GM12878 (cell line): ENCODE data around the gene ADGRV1. TPM values are rescaled to one million over a fixed set of nuclear protein-coding genes. Genes with fewer than 3 reads are reported as not detected.

ENCODE experiments used
- ATAC-seq: fragments of 200-7000 bp; cut with Tn5 transposase; 3 replicates; pipeline ENCODE4 v1.9.1; 2020; ENCODE audit warnings: mild to moderate bottlenecking, moderate library complexity
- BruUV-seq: library from RNA; stranded (reverse); fragments of 400-500 nt; replicated peaks from 2 replicates; lab custom pipeline; 2021; lab: Mats Ljungman, UMichigan
- CTCF ChIA-PET: fragments of 300-600 bp; sonication (Branson Sonifier 250); formaldehyde crosslinking; extraction: SDS; loops from one replicate; lab custom pipeline; 2021; ENCODE audit warnings: inconsistent platforms; lab: Yijun Ruan, JAX
- POLR2A ChIA-PET: fragments of 350-600 bp; formaldehyde crosslinking; extraction: SDS; loops from one replicate; lab custom pipeline; 2021; ENCODE audit warnings: inconsistent platforms; lab: Charles Lee
- RAD21 ChIA-PET: fragments of 300-600 bp; sonication (Branson Sonifier 250); formaldehyde crosslinking; loops from one replicate; lab custom pipeline; 2023; ENCODE audit warnings: antibody characterized with exemption; ENCODE audit not compliant: unreplicated experiment; lab: Charles Lee
- SMC1A ChIA-PET: fragments of 300-600 bp; sonication (Branson Sonifier 250); formaldehyde crosslinking; loops from one replicate; lab custom pipeline; 2023; ENCODE audit not compliant: unreplicated experiment, uncharacterized antibody; lab: Charles Lee
- DNase-seq: peaks from one replicate; pipeline ENCODE4 v3.0.0-alpha.2; 2011; ENCODE audit warnings: low read depth, low spot score
- FAIRE-seq: peaks from 3 replicates; lab custom pipeline; 2011; peaks lifted over from hg19 to GRCh38; lab: Jason Lieb, UNC
- H2AFZ ChIP-seq: 2 replicates; pipeline ENCODE4 v1.6.0; 2011; ENCODE audit warnings: low read depth, low read length, control low read depth; ENCODE audit not compliant: control insufficient read depth
- H3K27ac ChIP-seq: 2 replicates; pipeline ENCODE4 v1.5.1; 2011; ENCODE audit warnings: control low read depth; ENCODE audit not compliant: control insufficient read depth, insufficient read depth
- H3K27me3 ChIP-seq, 2 experiments: replicated peaks in 1 of 2; 2 replicates each; pipeline versions ENCODE4 v1.6.0 to v1.6.1; 2011; ENCODE audit warnings: low read length in 1 of 2; ENCODE audit not compliant: control insufficient read depth in 2 of 2, insufficient read depth in 2 of 2
- H3K36me3 ChIP-seq, 2 experiments: 2 replicates each; pipeline ENCODE4 v1.5.1; 2011; ENCODE audit warnings: low read length in 1 of 2; ENCODE audit not compliant: control insufficient read depth in 2 of 2, insufficient read depth in 2 of 2
- H3K4me1 ChIP-seq: 2 replicates; pipeline ENCODE4 v1.6.1; 2011; ENCODE audit warnings: mild to moderate bottlenecking, low read length, moderate library complexity, mixed read lengths; ENCODE audit not compliant: control insufficient read depth, insufficient read depth
- H3K4me2 ChIP-seq: 2 replicates; pipeline ENCODE4 v1.6.0; 2011; ENCODE audit warnings: control low read depth; ENCODE audit not compliant: control insufficient read depth, insufficient read depth
- H3K4me3 ChIP-seq: fragments of 200-600 bp; sonication (generic); 2 replicates; pipeline ENCODE4 v1.5.1; 2016
- H3K79me2 ChIP-seq: 2 replicates; pipeline ENCODE4 v1.6.0; 2011; ENCODE audit warnings: low read length; ENCODE audit not compliant: control insufficient read depth, insufficient read depth
- H3K9ac ChIP-seq: 2 replicates; pipeline ENCODE4 v1.8.0; 2011; ENCODE audit warnings: low read length, control low read depth, mixed read lengths; ENCODE audit not compliant: control insufficient read depth, insufficient read depth
- H3K9me3 ChIP-seq: replicated peaks from 3 replicates; pipeline ENCODE4 v1.5.1; 2011; ENCODE audit warnings: mild to moderate bottlenecking, low read length; ENCODE audit not compliant: control insufficient read depth, insufficient read depth
- H4K20me1 ChIP-seq: 2 replicates; pipeline ENCODE4 v1.6.0; 2011; ENCODE audit not compliant: control insufficient read depth, insufficient read depth
- CBX5 ChIP-seq: sonication (generic); IDR thresholded peaks from 2 replicates; pipeline ENCODE4 v1.6.1; 2016; ENCODE audit warnings: low read depth, moderate library complexity, mild to moderate bottlenecking, inconsistent platforms
- CEBPZ ChIP-seq: fragments of 150-350 bp; IDR thresholded peaks from 2 replicates; pipeline ENCODE4 v1.6.1; 2016; ENCODE audit warnings: low read depth, low read length
- E2F4 ChIP-seq: IDR thresholded peaks from 2 replicates; pipeline ENCODE4 v1.6.1; 2012; ENCODE audit warnings: low read depth, low read length, improper control_type of control experiment
- EED ChIP-seq: sonication (generic); IDR thresholded peaks from 2 replicates; pipeline ENCODE4 v1.6.1; 2016; ENCODE audit warnings: antibody characterized with exemption, low read depth
- IKZF1 ChIP-seq: fragments of 450-650 bp; conservative IDR thresholded peaks from 2 replicates; pipeline ENCODE4 v1.6.1; 2017; ENCODE audit warnings: antibody characterized with exemption, mild to moderate bottlenecking
- IRF5 ChIP-seq: fragments of 450-650 bp; IDR thresholded peaks from 2 replicates; pipeline ENCODE4 v1.6.1; 2017; ENCODE audit warnings: borderline replicate concordance
- NFIC ChIP-seq: IDR thresholded peaks from 2 replicates; pipeline ENCODE4 v1.6.1; 2012; ENCODE audit warnings: low read depth, mild to moderate bottlenecking, inconsistent platforms, low read length, moderate library complexity
- PAX5 ChIP-seq: IDR thresholded peaks from 2 replicates; pipeline ENCODE4 v1.6.1; 2011; ENCODE audit warnings: low read depth, low read length, borderline replicate concordance
- SMARCA5 ChIP-seq: fragments of 450-650 bp; IDR thresholded peaks from 2 replicates; pipeline ENCODE4 v1.6.1; 2017; ENCODE audit warnings: mild to moderate bottlenecking
- SP1 ChIP-seq: IDR thresholded peaks from one replicate; pipeline ENCODE4 v1.6.1; 2011; ENCODE audit warnings: low read depth, low read length
- USF2 ChIP-seq: IDR thresholded peaks from 2 replicates; pipeline ENCODE4 v1.6.1; 2011; ENCODE audit warnings: low read depth, low read length, improper control_type of control experiment, borderline replicate concordance
- WGBS: methylation state at CpG from one replicate; pipeline ENCODE4 v1.1.6; 2016; ENCODE audit warnings: low lambda C conversion rate; ENCODE audit not compliant: insufficient replicate concordance, insufficient coverage; ENCODE audit errors: missing lambda C conversion rate; 5-methylcytosine and 5-hydroxymethylcytosine counted together
- in situ Hi-C: fragments of 300-500 bp; cut with MboI; formaldehyde crosslinking; loops from 9 replicates; pipeline ENCODE4 v1.14.3; 2018; ENCODE audit warnings: mixed read lengths
- intact Hi-C: fragments of 100-400 bp; cut with micrococcal nuclease; formaldehyde crosslinking; loops from one replicate; pipeline ENCODE4 v1.14.2; 2022; ENCODE audit not compliant: unreplicated experiment
- polyA plus RNA-seq, 11 experiments: library from polyadenylated mRNA; depleted of rRNA in 4 of 11; unstranded in 6 of 11; stranded (reverse) in 5 of 11; fragments of >200 nt; fragmentation: Nextera tagmentation in 4 of 11; fragmentation: Illumina TruSeq in 1 of 11; extraction: Ambion mirVana in 4 of 11; extraction: Trizol in 1 of 11; gene quantifications; 1 replicate in 1 of 11; 2 replicates in 10 of 11; pipeline versions ENCODE4 v1.2.1 to v1.2.3, GENCODE V29; 2011 to 2016; ENCODE audit warnings: inconsistent platforms in 2 of 11, missing spikeins in 2 of 11, low read depth in 1 of 11
- total RNA-seq, 4 experiments: library from RNA; depleted of rRNA in 3 of 4; stranded (reverse); fragments of >200 nt in 3 of 4; fragmentation: Illumina TruSeq in 1 of 4; extraction: Trizol in 1 of 4; gene quantifications; 2 replicates each; pipeline versions ENCODE4 v1.2.1 to v1.2.3, GENCODE V29; 2013 to 2021

ADGRV1 gene
- total and polyA plus RNA-seq, 10 of the 15 experiments (the other 5 are each of a cell fraction or from before 2014, with no cell fraction given): 0.04 to 8.1 (median 0.16) TPM; not detected in 1

- Histone ChIP-seq H3K27me3 (no peaks in the 10 kb centered on the region), H3K9ac (no peak overlapping the region), H3K27ac (no peak overlapping the region), H3K4me3 (no peak overlapping the region), H3K4me1 (peaks cover 5% of the 10 kb centered on the region), H3K9me3 (no peaks in the 10 kb centered on the region), H3K4me2 (no peak overlapping the region), H3K79me2 (no peaks in the 10 kb centered on the region), H4K20me1 (no peaks in the 10 kb centered on the region), H3K36me3 (no peaks in the 10 kb centered on the region)
- ChIA-PET CTCF (interaction anchor here (1.5 kb wide), 1 partner anchor 308 kb away, joined by 3 read pairs; no protein-coding TSS in a partner anchor), SMC1A (interaction anchor here (1.3 to 1.4 kb wide), 2 partner anchors 12 to 13 kb away, joined by 3 read pairs; no protein-coding TSS in a partner anchor), POLR2A (no interaction called here)
- in situ Hi-C loops: no loop called here
- intact Hi-C loops: loop anchor here (5.0 kb wide), 1 partner anchor 135 kb away; no protein-coding TSS in a partner anchor
- ATAC-seq (no peak), DNase-seq (no peak), FAIRE-seq (no peak)
- WGBS: 18% methylated on average over 3 of the region's 3 CpGs
- no TSS peak for BruUV-seq
- TF ChIP-seq PAX5 (no peak), USF2 (no peak), CEBPZ (no peak), SMARCA5 (no peak), NFIC (no peak), IRF5 (no peak), IKZF1 (no peak), CBX5 (no peak), E2F4 (no peak), EED (no peak), SP1 (no peak)
- TF ChIP-seq, all 136 proteins: peak for 0
- RAD21 ChIA-PET: interaction anchor here (0.9 to 1.8 kb wide), 2 partner anchors 11 to 18 kb away, joined by 3 to 8 read pairs; no protein-coding TSS in a partner anchor
- H2AFZ ChIP-seq: no peak overlapping the region
These were observed 519.0 kb downstream of the ADGRV1 start for GRCh38 chr5:91077623-91078022.
